SH-SY5Y (cell line): ENCODE results near the gene SPDEF.

Source experiments
- GATA2 ChIP-seq: IDR thresholded peaks from 2 replicates; pipeline ENCODE4 v1.6.1; 2011; ENCODE audit warnings: mild to moderate bottlenecking, low read depth, low read length
- GATA3 ChIP-seq: IDR thresholded peaks from 2 replicates; pipeline ENCODE4 v1.6.1; 2011; ENCODE audit warnings: low read depth, mild to moderate bottlenecking, low read length, moderate library complexity

DNA sequence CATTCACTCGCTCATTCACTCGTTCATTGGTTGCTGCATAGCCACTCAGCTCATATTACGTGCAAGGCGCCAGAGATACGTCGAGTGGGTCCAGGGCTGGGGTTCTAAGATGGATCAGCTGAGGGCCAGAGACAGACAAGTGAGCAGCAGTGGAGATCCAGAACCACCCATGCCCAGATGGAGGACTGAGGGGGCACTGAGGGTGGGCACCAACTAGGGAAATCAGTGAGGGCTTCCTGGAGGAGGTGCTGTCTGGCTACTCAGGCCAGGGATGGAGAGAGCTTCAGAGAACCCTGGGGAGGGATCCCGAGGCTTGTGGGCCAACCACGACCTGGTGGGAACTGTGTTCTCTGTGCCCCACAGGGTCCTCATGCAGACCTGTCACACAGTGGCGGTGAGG, 364 bp upstream of the SPDEF start:
- no peak for TF ChIP-seq GATA2
- TF ChIP-seq GATA3 = no peak
